GM23338 (cell line): ENCODE measurements around the gene HMOX1.

Experiments
- CTCF ChIP-seq, 2 experiments: fragments of 200-600 bp in 1 of 2; sonication (generic) in 1 of 2; conservative IDR thresholded peaks; 2 replicates each; pipeline versions ENCODE4 v1.5.1 to v1.6.1; 2016 to 2017; ENCODE audit warnings: antibody characterized with exemption in 2 of 2, low read depth in 2 of 2, mild to moderate bottlenecking in 2 of 2, moderate library complexity in 1 of 2
- EZH2 ChIP-seq: fragments of 200-600 bp; sonication (generic); IDR thresholded peaks from one replicate; pipeline ENCODE4 v1.8.0; 2017; ENCODE audit warnings: antibody characterized with exemption, mild to moderate bottlenecking, low read depth; ENCODE audit not compliant: unreplicated experiment
- NANOG ChIP-seq: IDR thresholded peaks from 2 replicates; pipeline ENCODE4 v1.6.1; 2016; ENCODE audit warnings: antibody characterized with exemption, borderline replicate concordance
- POLR2AphosphoS5 ChIP-seq: IDR thresholded peaks from 2 replicates; pipeline ENCODE4 v1.6.1; 2016; ENCODE audit warnings: antibody characterized with exemption, low read depth
- REST ChIP-seq: IDR thresholded peaks from one replicate; pipeline ENCODE4 v1.6.1; 2018; ENCODE audit warnings: antibody characterized with exemption; ENCODE audit not compliant: unreplicated experiment

GRCh38 chr22:35421121-35421520, 40.2 kb downstream of the HMOX1 start:
- peak; percentile 36 to 47; a peak in 3 of 4 replicates for TF ChIP-seq CTCF (conservative IDR thresholded peaks at IDR 0.05; ENCODE audit: low read depth in 2 of 2)
- no peak for TF ChIP-seq POLR2AphosphoS5
- TF ChIP-seq REST = no peak
- no peak for TF ChIP-seq NANOG
- TF ChIP-seq EZH2 = no peak
